Stimulated activated CD8-positive, alpha-beta memory T cell treated with anti-CD3 and anti-CD28 coated beads, Interleukin-12 subunit alpha, Interleukin-12 subunit beta, amount 100 ng/mL, for 24 hours (primary cell): ENCODE results near the gene CARD11.

Source experiments
- DNase-seq: peaks from one replicate; pipeline ENCODE4 v3.0.0-alpha.2; 2020; ENCODE audit errors: extremely low read depth

Gene CARD11

GRCh38 chr7:3020416-3020815 is 23.3 kb downstream of the CARD11 start:
- DNase-seq, result no peak

- DNase-seq, result no peak
Observed at GRCh38 chr7:3019801-3020200, 23.9 kb downstream of the CARD11 start.

DNA sequence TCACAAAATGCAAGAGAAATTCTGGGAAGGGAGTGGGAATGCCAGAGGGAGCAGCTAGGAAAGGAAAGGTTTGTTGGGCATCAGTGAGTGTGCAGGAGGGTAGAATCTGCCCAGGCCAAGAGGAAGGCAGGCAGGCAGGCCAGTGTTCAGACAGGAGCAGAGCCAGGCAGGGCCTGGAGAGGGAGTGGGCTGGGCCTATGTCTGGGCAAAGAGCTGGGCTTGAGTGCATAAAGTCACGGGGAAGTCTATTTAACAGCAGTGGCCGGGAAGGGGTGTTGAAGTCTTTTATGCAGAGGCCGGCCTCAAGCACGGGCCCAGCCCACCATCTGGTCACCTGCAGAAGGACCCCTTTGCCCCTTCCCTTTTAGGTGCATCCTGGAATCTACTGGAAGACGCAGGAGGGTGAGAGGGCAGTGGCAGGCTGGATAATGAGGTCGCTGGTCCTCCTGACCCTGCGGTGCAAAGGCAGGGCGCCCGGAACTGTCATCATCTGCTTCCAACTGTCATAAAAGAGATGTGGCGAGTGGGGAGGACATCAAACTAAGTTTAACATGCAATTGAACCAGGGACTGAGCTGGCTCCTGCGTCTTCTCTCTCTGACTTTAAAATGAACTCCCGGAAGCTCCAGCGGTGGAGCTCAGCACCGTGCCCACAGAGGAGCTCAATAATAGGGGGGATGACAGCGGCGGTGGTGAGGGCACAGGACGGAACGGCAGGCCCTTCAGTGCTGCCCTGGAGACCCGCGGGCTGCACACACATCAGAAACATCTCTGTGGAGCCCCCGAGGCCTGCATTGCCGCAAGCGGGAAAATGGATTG is 29.5 kb downstream of the CARD11 start:
- DNase-seq, result no peak

- DNase-seq, result no peak
Observed at GRCh38 chr7:3011211-3011852, 32.3 kb downstream of the CARD11 start.

DNA sequence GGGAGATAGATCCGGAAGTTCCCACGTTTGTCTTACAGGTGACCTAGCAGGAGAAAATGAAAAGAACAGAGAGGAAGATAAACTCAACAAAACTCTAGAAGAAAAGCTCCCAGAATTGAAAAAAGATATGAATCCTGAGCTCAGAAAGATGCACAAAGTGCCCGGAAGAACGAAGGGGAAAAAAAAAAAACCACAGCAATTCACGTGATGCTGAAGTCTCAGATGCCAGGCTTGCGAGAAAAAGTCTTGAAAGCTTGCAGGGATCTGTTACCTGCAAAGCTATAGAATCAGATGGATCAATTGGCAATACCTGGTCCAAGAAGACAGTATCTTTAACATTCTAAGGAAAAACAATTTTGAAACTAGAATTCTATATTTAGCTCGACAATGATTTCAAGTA is 33.5 kb downstream of the CARD11 start:
- no peak for DNase-seq

- DNase-seq, result no peak
Observed at GRCh38 chr7:3009086-3009485, 34.6 kb downstream of the CARD11 start.

DNA sequence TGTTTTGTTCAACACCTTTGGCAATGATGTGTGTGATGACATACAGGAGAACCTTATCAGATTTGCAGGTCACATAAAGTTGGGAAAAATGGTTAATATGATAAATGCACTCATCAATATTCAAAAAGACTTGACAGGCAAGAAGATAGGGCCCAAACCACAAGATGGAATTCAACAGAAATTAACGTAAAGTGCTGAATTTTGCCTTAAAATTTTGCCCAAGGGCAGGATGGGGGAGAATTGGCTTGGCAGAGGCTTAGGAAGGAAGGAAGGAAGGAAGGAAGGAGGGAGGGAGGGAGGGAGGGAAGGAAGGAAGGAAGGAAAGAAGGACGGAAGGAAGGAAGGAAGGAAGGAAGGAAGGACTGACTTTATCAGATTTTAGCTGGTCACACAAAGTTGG is 35.3 kb downstream of the CARD11 start:
- DNase-seq, result no peak

GRCh38 chr7:3007696-3008095 is 36.0 kb downstream of the CARD11 start:
- DNase-seq, result no peak

DNA sequence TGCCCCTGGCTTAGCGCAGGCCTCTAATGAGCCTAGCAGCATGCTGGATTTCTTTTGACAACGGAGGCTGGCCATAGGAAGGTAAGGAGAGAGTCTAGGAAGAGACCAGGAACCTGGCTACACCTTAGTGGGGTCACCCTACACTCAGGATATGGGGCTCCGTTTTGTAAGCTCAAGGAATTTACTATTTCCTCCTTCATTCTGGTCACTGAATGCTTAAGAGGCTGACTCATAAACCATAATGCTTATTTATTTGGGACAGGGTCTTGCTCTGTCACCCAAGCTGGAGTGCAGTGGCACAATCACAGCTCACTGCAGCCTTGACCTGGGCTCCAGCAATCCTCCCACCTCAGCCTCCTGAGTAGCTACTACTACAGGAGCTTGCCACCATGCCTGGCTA is 38.4 kb downstream of the CARD11 start:
- no peak for DNase-seq

DNA sequence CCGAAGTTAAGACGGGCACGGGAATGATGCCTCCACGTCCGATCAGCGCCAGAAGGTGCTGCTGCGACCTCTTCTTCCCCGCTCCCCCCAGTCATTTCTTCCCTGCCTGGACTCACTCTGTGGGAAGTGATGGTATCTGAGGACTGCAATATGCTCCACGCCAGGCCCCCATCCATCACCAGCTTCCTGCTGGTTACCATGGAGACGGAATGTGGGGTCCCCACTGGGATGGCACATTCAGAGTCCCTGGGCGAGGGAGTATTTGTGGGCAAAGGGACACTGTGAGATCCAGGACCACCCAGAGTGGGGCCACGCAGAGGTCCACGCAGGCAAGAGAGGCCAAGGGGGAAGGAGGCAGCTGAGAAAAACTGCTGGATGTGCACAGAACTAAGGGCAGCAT is 39.7 kb downstream of the CARD11 start:
- DNase-seq, result no peak

GRCh38 chr7:3002631-3003030 is 41.0 kb downstream of the CARD11 start:
- DNase-seq, result no peak

GRCh38 chr7:3000566-3000965 is 43.1 kb downstream of the CARD11 start:
- no peak for DNase-seq

- no peak for DNase-seq
Observed at GRCh38 chr7:2999078-2999500, 44.6 kb downstream of the CARD11 start.

DNA sequence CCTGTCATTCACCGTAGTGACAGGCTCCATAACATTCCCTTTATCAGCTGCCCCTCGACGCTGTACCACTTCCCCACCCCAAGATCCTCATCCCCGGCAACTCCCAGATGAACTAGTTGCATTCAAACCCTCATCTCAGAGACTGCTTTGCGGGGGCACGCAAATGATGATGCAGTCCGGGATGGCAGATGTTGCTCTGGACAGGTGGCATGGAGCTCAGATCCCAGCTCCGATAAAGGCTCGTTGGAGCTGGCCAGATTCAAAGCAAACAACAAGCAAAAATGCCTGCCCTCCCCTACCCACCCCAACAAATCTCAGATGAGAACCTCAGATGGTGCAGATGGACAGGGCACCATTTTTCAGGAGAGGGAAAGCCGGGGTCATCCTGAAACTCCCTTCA is 46.7 kb downstream of the CARD11 start:
- no peak for DNase-seq

DNA sequence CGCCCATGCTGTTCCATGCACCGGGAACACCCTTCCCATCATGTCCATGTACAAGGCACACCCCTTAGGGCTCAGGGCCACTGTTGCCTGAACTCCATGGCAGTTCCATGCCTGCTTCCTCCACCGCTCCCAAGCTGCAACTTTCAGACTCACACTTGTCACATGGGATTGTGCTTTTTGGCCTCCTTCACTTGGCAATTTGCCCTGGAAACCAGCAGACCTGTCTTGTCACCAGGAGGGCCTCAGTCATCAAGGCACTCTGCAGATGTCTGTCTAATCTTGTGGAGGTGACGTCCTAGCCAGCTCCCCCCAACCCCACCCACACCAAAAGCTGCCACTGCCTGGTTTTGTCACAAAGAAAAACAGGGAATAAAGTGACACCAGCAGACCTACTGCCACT is 47.5 kb downstream of the CARD11 start:
- DNase-seq, result no peak

GRCh38 chr7:2993868-2994267 is 49.8 kb downstream of the CARD11 start:
- no peak for DNase-seq

DNA sequence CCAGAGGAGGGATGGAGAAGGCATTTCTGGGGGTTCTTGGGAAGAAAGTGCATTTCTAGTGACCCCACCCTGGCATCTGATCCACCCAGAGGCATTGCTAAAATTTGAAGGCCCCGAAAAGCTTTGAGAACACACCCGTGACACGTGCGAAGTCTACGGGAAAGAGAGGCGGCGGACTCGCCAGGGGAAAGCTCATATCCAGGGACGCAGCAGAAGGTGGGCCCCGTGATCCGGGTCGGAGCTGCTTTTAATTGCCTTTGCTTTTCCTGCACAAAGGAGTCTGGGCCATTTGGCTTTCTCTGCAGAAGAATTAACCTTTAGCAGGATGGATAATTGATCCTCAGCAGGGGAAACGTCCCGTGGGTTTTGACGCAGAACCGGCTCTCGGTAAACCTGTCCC is 50.3 kb downstream of the CARD11 start:
- no peak for DNase-seq

DNA sequence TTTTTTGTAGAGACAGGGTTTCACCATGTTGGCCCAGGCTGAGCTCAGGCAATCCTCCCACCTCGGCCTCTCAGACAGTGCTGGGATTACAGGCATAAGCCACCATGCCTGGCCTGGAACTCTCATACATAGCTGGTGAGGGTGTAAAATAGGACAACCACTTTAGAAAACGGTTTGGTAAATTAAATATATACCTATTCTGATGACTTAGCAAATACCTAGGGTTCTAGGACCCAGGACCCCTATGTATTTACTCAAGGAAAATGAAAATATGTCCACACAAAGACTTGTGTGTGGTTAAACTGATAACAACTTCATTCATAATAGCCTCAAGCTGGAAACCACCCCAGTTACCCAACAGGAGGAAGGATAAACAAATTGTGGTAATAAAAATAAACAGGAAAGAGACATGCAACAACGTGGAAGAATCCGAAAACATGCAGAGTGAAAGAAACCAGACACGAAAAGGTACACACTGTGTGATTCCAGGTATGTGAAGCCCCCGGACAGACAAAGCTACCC is 52.7 kb downstream of the CARD11 start:
- DNase-seq, result no peak

GRCh38 chr7:2986561-2986960 is 57.1 kb downstream of the CARD11 start:
- DNase-seq, result no peak

- DNase-seq, result no peak
Observed at GRCh38 chr7:2985866-2986265, 57.8 kb downstream of the CARD11 start.

DNA sequence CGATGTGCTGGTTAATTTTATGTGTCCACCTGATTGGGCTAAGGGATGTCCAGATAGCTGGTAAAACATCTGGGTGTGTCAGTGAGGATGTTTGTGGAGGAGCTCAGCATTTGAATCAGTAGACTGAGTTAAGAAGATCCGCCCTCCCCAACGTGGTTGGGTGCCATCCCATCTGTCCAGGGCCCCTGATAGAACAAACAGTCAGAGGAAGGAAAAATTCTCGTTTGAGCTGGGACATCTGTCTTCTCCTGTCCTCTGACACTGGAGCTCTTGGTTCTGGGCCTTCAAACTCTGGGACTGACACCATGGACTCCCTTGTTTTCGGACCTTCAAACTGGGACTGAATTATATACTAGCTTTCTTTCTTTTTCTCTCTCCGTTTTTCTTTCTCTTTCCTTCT is 59.6 kb downstream of the CARD11 start:
- DNase-seq, result no peak

- DNase-seq, result no peak
Observed at GRCh38 chr7:2983586-2983985, 60.1 kb downstream of the CARD11 start.

- DNase-seq, result no peak
Observed at GRCh38 chr7:2982831-2983230, 60.8 kb downstream of the CARD11 start.
